Mesenchymal stem cell (in vitro differentiated cells and primary cell): ENCODE measurements around the gene PNPLA4.
A peak's percentile ranks its signal among the peaks of the same experiment; 100 is the strongest.

Source experiments
- DNase-seq: peaks from one replicate; pipeline ENCODE4 v3.0.0-alpha.2; 2013
- H2AFZ ChIP-seq: one replicate; pipeline ENCODE4 v1.6.1; 2013; ENCODE audit warnings: low read depth, mild to moderate bottlenecking, control low read depth, inconsistent platforms, low read length, moderate library complexity
- H2AK5ac ChIP-seq: 2 replicates; pipeline ENCODE4 v1.6.1; 2013; ENCODE audit warnings: low read length, moderate library complexity, mild to moderate bottlenecking, inconsistent platforms; ENCODE audit not compliant: severe bottlenecking
- H2BK120ac ChIP-seq: one replicate; pipeline ENCODE4 v1.6.1; 2013; ENCODE audit warnings: low read depth, mild to moderate bottlenecking, inconsistent platforms, low read length, moderate library complexity
- H2BK12ac ChIP-seq, 2 experiments: one replicate each; pipeline ENCODE4 v1.6.1; 2013; ENCODE audit warnings: inconsistent platforms in 2 of 2, low read length in 2 of 2, mild to moderate bottlenecking in 2 of 2, moderate library complexity in 2 of 2, control low read depth in 1 of 2
- H2BK15ac ChIP-seq: one replicate; pipeline ENCODE4 v1.6.1; 2013; ENCODE audit warnings: mild to moderate bottlenecking, low read depth, inconsistent platforms; ENCODE audit not compliant: poor library complexity, severe bottlenecking
- H2BK5ac ChIP-seq: 2 replicates; pipeline ENCODE4 v1.6.1; 2013; ENCODE audit warnings: low read depth, mild to moderate bottlenecking, low read length, control low read depth, inconsistent platforms; ENCODE audit not compliant: poor library complexity, severe bottlenecking
- H3K14ac ChIP-seq, 2 experiments: one replicate each; pipeline ENCODE4 v1.6.1; 2013; ENCODE audit warnings: inconsistent platforms in 2 of 2, low read length in 2 of 2, control low read depth in 1 of 2, mild to moderate bottlenecking in 1 of 2, moderate library complexity in 1 of 2
- H3K18ac ChIP-seq, 2 experiments: one replicate each; pipeline ENCODE4 v1.6.1; 2013; ENCODE audit warnings: inconsistent platforms in 2 of 2, low read length in 2 of 2, control low read depth in 1 of 2, low read depth in 1 of 2, mild to moderate bottlenecking in 1 of 2
- H3K23ac ChIP-seq, 2 experiments: one replicate each; pipeline ENCODE4 v1.6.1; 2013; ENCODE audit warnings: inconsistent platforms in 2 of 2, low read length in 2 of 2, mild to moderate bottlenecking in 2 of 2, moderate library complexity in 2 of 2, control low read depth in 1 of 2
- H3K27ac ChIP-seq: 2 replicates; pipeline ENCODE4 v1.5.1; 2013; ENCODE audit warnings: mild to moderate bottlenecking, moderate library complexity, low read length, control low read depth, inconsistent platforms; ENCODE audit not compliant: poor library complexity, severe bottlenecking
- H3K27me3 ChIP-seq, 2 experiments: 2 replicates each; pipeline versions ENCODE4 v1.6.1 to v1.7.0; 2013; ENCODE audit warnings: low read length in 2 of 2, mild to moderate bottlenecking in 2 of 2, moderate library complexity in 2 of 2, control low read depth in 1 of 2, inconsistent platforms in 1 of 2; ENCODE audit not compliant: control insufficient read depth in 1 of 2, insufficient read depth in 1 of 2
- H3K36me3 ChIP-seq, 2 experiments: 2 replicates each; pipeline versions ENCODE4 v1.6.1 to v1.7.0; 2013; ENCODE audit warnings: low read length in 2 of 2, control low read depth in 1 of 2, inconsistent platforms in 1 of 2, low read depth in 1 of 2, mild to moderate bottlenecking in 1 of 2; ENCODE audit not compliant: insufficient read depth in 2 of 2, control insufficient read depth in 1 of 2
- H3K4ac ChIP-seq, 2 experiments: one replicate each; pipeline ENCODE4 v1.6.1; 2013; ENCODE audit warnings: inconsistent platforms in 2 of 2, low read length in 2 of 2, mild to moderate bottlenecking in 2 of 2, moderate library complexity in 2 of 2, control low read depth in 1 of 2, low read depth in 1 of 2
- H3K4me1 ChIP-seq: 2 replicates; pipeline ENCODE4 v1.6.1; 2013; ENCODE audit warnings: low read depth, low read length, control low read depth; ENCODE audit not compliant: control insufficient read depth, insufficient read depth
- H3K4me2 ChIP-seq: 2 replicates; pipeline ENCODE4 v1.6.1; 2013; ENCODE audit warnings: low read length, mild to moderate bottlenecking, inconsistent platforms; ENCODE audit not compliant: poor library complexity, severe bottlenecking
- H3K4me3 ChIP-seq, 2 experiments: 2 replicates each; pipeline versions ENCODE4 v1.5.1 to v1.7.0; 2013; ENCODE audit warnings: low read length in 2 of 2, mild to moderate bottlenecking in 2 of 2, control low read depth in 1 of 2, low read depth in 1 of 2; ENCODE audit not compliant: insufficient read depth in 1 of 2
- H3K79me1 ChIP-seq: replicated peaks from 2 replicates; pipeline ENCODE4 v1.6.1; 2013; ENCODE audit warnings: mild to moderate bottlenecking, control low read depth, low read length, inconsistent platforms; ENCODE audit not compliant: poor library complexity, severe bottlenecking
- H3K9ac ChIP-seq: 2 replicates; pipeline ENCODE4 v1.7.0; 2013; ENCODE audit warnings: mild to moderate bottlenecking, low read length, moderate library complexity
- H3K9me3 ChIP-seq: 2 replicates; pipeline ENCODE4 v1.7.0; 2013; ENCODE audit warnings: mild to moderate bottlenecking, low read length; ENCODE audit not compliant: control insufficient read depth
- H4K8ac ChIP-seq: one replicate; pipeline ENCODE4 v1.6.1; 2013; ENCODE audit warnings: inconsistent platforms, mild to moderate bottlenecking, low read length, moderate library complexity
- H4K91ac ChIP-seq: one replicate; pipeline ENCODE4 v1.6.1; 2013; ENCODE audit warnings: mild to moderate bottlenecking, low read length, inconsistent platforms
- WGBS: methylation state at CpG from one replicate; pipeline ENCODE4 v1.1.7; 2013; ENCODE audit warnings: mixed read lengths; 5-methylcytosine and 5-hydroxymethylcytosine counted together

PNPLA4 gene

GRCh38 chrX:7889135-7889534, 38.1 kb downstream of the PNPLA4 start:
- H3K18ac ChIP-seq = no peak overlapping the region
- H3K14ac ChIP-seq = no peak overlapping the region
- H3K4me3 ChIP-seq = no peak overlapping the region
- peak overlapping the region; percentile 35 for H3K27ac ChIP-seq
- no peak for DNase-seq
- H3K36me3 ChIP-seq = no peaks in the 10 kb centered on the region
- H4K8ac ChIP-seq = no peak overlapping the region
- no peak overlapping the region for H2BK5ac ChIP-seq
- no peak overlapping the region for H2BK12ac ChIP-seq
- no peak overlapping the region for H3K9ac ChIP-seq
- no peak overlapping the region for H2BK15ac ChIP-seq
- no peaks in the 10 kb centered on the region for H3K9me3 ChIP-seq
- H3K27me3 ChIP-seq = no peaks in the 10 kb centered on the region
- no peaks in the 10 kb centered on the region for H3K4me1 ChIP-seq
- no peak overlapping the region for H2AFZ ChIP-seq
- no peak overlapping the region for H4K91ac ChIP-seq
- H3K4me2 ChIP-seq = no peak overlapping the region
- H3K4ac ChIP-seq = no peak overlapping the region
- H3K23ac ChIP-seq = no peak overlapping the region
- no CpG with 5 or more reads among the region's 2 CpGs for WGBS
- no peak overlapping the region for H2AK5ac ChIP-seq
- H2BK120ac ChIP-seq = no peak overlapping the region
- no peaks in the 10 kb centered on the region for H3K79me1 ChIP-seq

- Histone ChIP-seq H3K9me3 (no peaks in the 10 kb centered on the region), H3K36me3 (no peaks in the 10 kb centered on the region), H2AK5ac (no peak overlapping the region), H3K4me2 (no peak overlapping the region), H3K4ac (no peak overlapping the region), H3K27ac (no peak overlapping the region), H2BK12ac (no peak overlapping the region), H3K4me3 (no peak overlapping the region), H3K27me3 (no peaks in the 10 kb centered on the region), H3K79me1 (no peaks in the 10 kb centered on the region), H3K23ac (no peak overlapping the region), H2BK15ac (no peak overlapping the region), H2BK120ac (no peak overlapping the region), H3K18ac (no peak overlapping the region), H4K91ac (no peak overlapping the region), H2AFZ (no peak overlapping the region), H3K14ac (no peak overlapping the region), H2BK5ac (no peak overlapping the region), H3K4me1 (no peaks in the 10 kb centered on the region), H3K9ac (no peak overlapping the region), H4K8ac (no peak overlapping the region)
- no peak for DNase-seq
- 68% methylated on average over 2 of the region's 2 CpGs for WGBS
Measured at GRCh38 chrX:7876957-7877356, 50.3 kb downstream of the PNPLA4 start.

DNA sequence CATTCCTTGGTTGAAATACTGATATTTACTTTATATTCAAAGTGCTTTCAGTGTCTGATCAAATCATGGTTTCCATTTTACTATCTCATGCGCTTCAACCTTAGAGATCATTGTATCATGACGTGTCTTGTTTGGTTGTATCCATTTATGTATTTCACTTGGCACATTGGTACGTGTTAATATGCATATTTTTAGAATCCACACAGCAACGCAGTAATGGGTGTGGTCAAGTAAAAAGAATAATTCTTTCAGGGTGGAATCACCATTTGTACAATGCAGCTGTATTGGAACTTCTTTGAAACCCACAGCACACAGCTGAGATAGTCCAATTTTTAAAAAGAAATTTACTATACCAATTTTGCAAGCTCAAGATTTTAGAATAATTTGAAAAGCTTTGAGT, 55.2 kb downstream of the PNPLA4 start:
- no peaks in the 10 kb centered on the region for H3K4me1 ChIP-seq
- WGBS = 40% methylated on average over 1 of the region's 4 CpGs

DNA sequence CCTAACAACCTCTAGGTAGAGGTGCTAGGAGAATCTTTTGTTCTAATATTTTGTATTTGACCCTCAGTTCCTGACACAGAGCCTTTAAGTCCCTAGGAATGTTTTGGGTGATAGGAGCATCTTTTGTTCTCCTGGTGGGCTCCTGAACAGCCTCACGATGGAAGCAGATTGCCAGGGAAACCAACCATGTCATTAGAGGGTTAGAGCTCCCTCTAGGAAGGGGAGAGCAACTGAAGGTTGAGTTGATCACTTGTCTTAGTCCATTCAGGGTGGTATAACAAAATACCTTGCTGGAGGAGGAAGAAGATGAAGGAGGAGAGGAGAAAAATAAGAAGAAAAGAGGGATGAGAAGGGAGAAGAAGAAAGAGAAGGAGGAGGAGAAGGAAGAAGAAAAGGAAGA, 75.0 kb downstream of the PNPLA4 start:
- no peak overlapping the region for H3K4ac ChIP-seq
- H3K9ac ChIP-seq = no peak overlapping the region
- no peaks in the 10 kb centered on the region for H3K9me3 ChIP-seq
- no peak overlapping the region for H2BK5ac ChIP-seq
- H3K4me2 ChIP-seq = no peak overlapping the region
- H4K91ac ChIP-seq = no peak overlapping the region
- H2AFZ ChIP-seq = no peak overlapping the region
- H3K4me1 ChIP-seq = no peaks in the 10 kb centered on the region
- no peak overlapping the region for H3K18ac ChIP-seq
- no peak overlapping the region for H2AK5ac ChIP-seq
- DNase-seq = no peak
- no peak overlapping the region for H3K14ac ChIP-seq
- WGBS = 20% methylated on average over 1 of the region's 1 CpG
- no peak overlapping the region for H2BK12ac ChIP-seq
- H4K8ac ChIP-seq = no peak overlapping the region
- H3K36me3 ChIP-seq = no peaks in the 10 kb centered on the region
- H3K79me1 ChIP-seq = no peaks in the 10 kb centered on the region
- H3K23ac ChIP-seq = no peak overlapping the region
- no peak overlapping the region for H2BK120ac ChIP-seq
- no peak overlapping the region for H2BK15ac ChIP-seq
- no peak overlapping the region for H3K4me3 ChIP-seq
- H3K27ac ChIP-seq = no peak overlapping the region
- H3K27me3 ChIP-seq = no peaks in the 10 kb centered on the region

More for the DNA sequence above, 55.2 kb downstream of the PNPLA4 start:
- no peaks in the 10 kb centered on the region for H3K36me3 ChIP-seq
- H3K18ac ChIP-seq = no peak overlapping the region
- no peak overlapping the region for H2BK15ac ChIP-seq
- no peak overlapping the region for H3K23ac ChIP-seq
- H2BK120ac ChIP-seq = no peak overlapping the region
- H4K91ac ChIP-seq = no peak overlapping the region
- H4K8ac ChIP-seq = no peak overlapping the region
- H2BK5ac ChIP-seq = no peak overlapping the region
- H3K4me2 ChIP-seq = no peak overlapping the region
- no peak overlapping the region for H3K4me3 ChIP-seq
- H2AFZ ChIP-seq = no peak overlapping the region
- H3K4ac ChIP-seq = no peak overlapping the region
- H2BK12ac ChIP-seq = no peak overlapping the region
- no peak overlapping the region for H3K27ac ChIP-seq
- DNase-seq = no peak
- no peak overlapping the region for H3K14ac ChIP-seq
- no peak overlapping the region for H2AK5ac ChIP-seq
- no peaks in the 10 kb centered on the region for H3K9me3 ChIP-seq
- H3K79me1 ChIP-seq = no peaks in the 10 kb centered on the region
- no peaks in the 10 kb centered on the region for H3K27me3 ChIP-seq
- H3K9ac ChIP-seq = no peak overlapping the region
